D341Med (cell line): Measurements from ENCODE around the gene CASK.

Experiments used
- DNase-seq: peaks from one replicate; pipeline ENCODE4 v3.0.0; 2012; ENCODE audit warnings: low spot score

Gene CASK

GRCh38 chrX:41827886-41828285 lies 95.5 kb downstream of the CASK start:
- DNase-seq = no peak

- DNase-seq = no peak
Observed at GRCh38 chrX:41825796-41826195, 97.6 kb downstream of the CASK start.

- DNase-seq = no peak
Observed at GRCh38 chrX:41824551-41824950, 98.8 kb downstream of the CASK start.

GRCh38 chrX:41823402-41823801 lies 100.0 kb downstream of the CASK start:
- DNase-seq = no peak

GRCh38 chrX:41822892-41823291 lies 100.5 kb downstream of the CASK start:
- DNase-seq = no peak

- DNase-seq = no peak
Observed at GRCh38 chrX:41808047-41808446, 115.3 kb downstream of the CASK start.

GRCh38 chrX:41802958-41803357 lies 120.4 kb downstream of the CASK start:
- no peak for DNase-seq

GRCh38 chrX:41799661-41800060 lies 123.7 kb downstream of the CASK start:
- no peak for DNase-seq

- DNase-seq = no peak
Observed at GRCh38 chrX:41796577-41796976, 126.8 kb downstream of the CASK start.

- no peak for DNase-seq
Observed at GRCh38 chrX:41796046-41796445, 127.3 kb downstream of the CASK start.

- DNase-seq = no peak
Observed at GRCh38 chrX:41789374-41789773, 134.0 kb downstream of the CASK start.

GRCh38 chrX:41785685-41786084 lies 137.7 kb downstream of the CASK start:
- DNase-seq = no peak

GRCh38 chrX:41781500-41781899 lies 141.9 kb downstream of the CASK start:
- DNase-seq = peak; percentile 34

GRCh38 chrX:41779941-41780340 lies 143.4 kb downstream of the CASK start:
- DNase-seq = no peak

- DNase-seq = no peak
Observed at GRCh38 chrX:41779030-41779564, 144.3 kb downstream of the CASK start.

GRCh38 chrX:41761702-41762101 lies 161.7 kb downstream of the CASK start:
- no peak for DNase-seq

- no peak for DNase-seq
Observed at GRCh38 chrX:41761169-41761568, 162.2 kb downstream of the CASK start.

- no peak for DNase-seq
Observed at GRCh38 chrX:41759817-41760216, 163.5 kb downstream of the CASK start.

- no peak for DNase-seq
Observed at GRCh38 chrX:41758401-41758800, 165.0 kb downstream of the CASK start.

- DNase-seq = no peak
Observed at GRCh38 chrX:41750716-41751115, 172.6 kb downstream of the CASK start.

- no peak for DNase-seq
Observed at GRCh38 chrX:41739871-41740270, 183.5 kb downstream of the CASK start.

GRCh38 chrX:41737065-41737464 lies 186.3 kb downstream of the CASK start:
- no peak for DNase-seq

GRCh38 chrX:41734530-41734929 lies 188.8 kb downstream of the CASK start:
- DNase-seq = peak; percentile 25

- DNase-seq = no peak
Observed at GRCh38 chrX:41733939-41734338, 189.4 kb downstream of the CASK start.

GRCh38 chrX:41732260-41732659 lies 191.1 kb downstream of the CASK start:
- no peak for DNase-seq
